ENCODE results near the gene TFF2. TPM values are rescaled to one million over a fixed set of nuclear protein-coding genes. Genes with fewer than 3 reads are reported as not detected.

The TFF2 gene
- total RNA-seq, 1 donor from 2014 or later, result not detected

- DNase-seq, result no peak
- intact Hi-C loops (cut with DNase I), result no loop called here
- no peak for ATAC-seq (ENCODE audit: poor library complexity)
Observed at GRCh38 chr21:42385619-42386018, 34.8 kb upstream of the TFF2 start.

- ATAC-seq (ENCODE audit: poor library complexity) (no peak), DNase-seq (no peak)
- intact Hi-C loops (cut with DNase I), result no loop called here
Observed at GRCh38 chr21:42384989-42385388, 34.2 kb upstream of the TFF2 start.

GRCh38 chr21:42384156-42384945, 33.6 kb upstream of the TFF2 start:
- no peak for ATAC-seq (ENCODE audit: poor library complexity)
- no peak for DNase-seq
- intact Hi-C loops (cut with DNase I), result no loop called here

- DNase-seq (no peak), ATAC-seq (ENCODE audit: poor library complexity) (no peak)
- intact Hi-C loops (cut with DNase I), result no loop called here
Observed at GRCh38 chr21:42383331-42383730, 32.5 kb upstream of the TFF2 start.

- intact Hi-C loops (cut with DNase I), result no loop called here
- ATAC-seq (ENCODE audit: poor library complexity) (no peak), DNase-seq (no peak)
Observed at GRCh38 chr21:42382915-42383314, 32.1 kb upstream of the TFF2 start.

- peak; percentile 39 for ATAC-seq (ENCODE audit: poor library complexity)
- intact Hi-C loops (cut with DNase I), result no loop called here
- DNase-seq, result no peak
Observed at GRCh38 chr21:42381347-42381984, 30.7 kb upstream of the TFF2 start.

- intact Hi-C loops (cut with DNase I), result no loop called here
- DNase-seq, result no peak
- ATAC-seq (ENCODE audit: poor library complexity), result no peak
Observed at GRCh38 chr21:42379426-42380215, 28.8 kb upstream of the TFF2 start.

GRCh38 chr21:42378418-42378817, 27.6 kb upstream of the TFF2 start:
- DNase-seq, result no peak
- no peak for ATAC-seq (ENCODE audit: poor library complexity)
- intact Hi-C loops (cut with DNase I), result no loop called here

GRCh38 chr21:42377951-42378340, 27.2 kb upstream of the TFF2 start:
- no peak for ATAC-seq (ENCODE audit: poor library complexity)
- intact Hi-C loops (cut with DNase I), result no loop called here
- DNase-seq, result no peak

- no peak for DNase-seq
- ATAC-seq (ENCODE audit: poor library complexity), result no peak
- intact Hi-C loops (cut with DNase I), result no loop called here
Observed at GRCh38 chr21:42377211-42377950, 26.6 kb upstream of the TFF2 start.

GRCh38 chr21:42376338-42376982, 25.7 kb upstream of the TFF2 start:
- DNase-seq (no peak), ATAC-seq (ENCODE audit: poor library complexity) (no peak)
- intact Hi-C loops (cut with DNase I), result no loop called here

GRCh38 chr21:42375966-42376337, 25.2 kb upstream of the TFF2 start:
- DNase-seq (no peak), ATAC-seq (ENCODE audit: poor library complexity) (no peak)
- intact Hi-C loops (cut with DNase I), result no loop called here

GRCh38 chr21:42375506-42375905, 24.7 kb upstream of the TFF2 start:
- ATAC-seq (ENCODE audit: poor library complexity) (no peak), DNase-seq (no peak)
- intact Hi-C loops (cut with DNase I), result no loop called here

GRCh38 chr21:42374864-42375499, 24.2 kb upstream of the TFF2 start:
- no peak for DNase-seq
- ATAC-seq (ENCODE audit: poor library complexity), result no peak
- intact Hi-C loops (cut with DNase I), result no loop called here

GRCh38 chr21:42374457-42374856, 23.7 kb upstream of the TFF2 start:
- ATAC-seq (ENCODE audit: poor library complexity) (no peak), DNase-seq (no peak)
- intact Hi-C loops (cut with DNase I), result no loop called here

- DNase-seq, result no peak
- no peak for ATAC-seq (ENCODE audit: poor library complexity)
- intact Hi-C loops (cut with DNase I), result no loop called here
Observed at GRCh38 chr21:42373908-42374455, 23.2 kb upstream of the TFF2 start.

GRCh38 chr21:42373196-42373907, 22.6 kb upstream of the TFF2 start:
- DNase-seq (no peak), ATAC-seq (ENCODE audit: poor library complexity) (no peak)
- intact Hi-C loops (cut with DNase I), result no loop called here

Measured in Right ventricle myocardium superior (tissue), 1 donor.